ENCODE results near the gene NIPA2. TPM values are rescaled to one million over a fixed set of nuclear protein-coding genes. Genes with fewer than 3 reads are reported as not detected.

NIPA2 gene
- total RNA-seq, 1 experiment from 2014 or later: 77.9 TPM

GRCh38 chr15:22844421-22845288 lies 6.2 kb downstream of the NIPA2 start:
- peaks cover 40% of the 10 kb centered on the region; the same call in 1 of the 2 replicates for H3K79me2 ChIP-seq (ENCODE audit: insufficient read depth, low read length)
- no peak overlapping the region for H2BK20ac ChIP-seq (ENCODE audit: low read depth, low read length, poor library complexity, severe bottlenecking)
- H3K23ac ChIP-seq (ENCODE audit: insufficient read length, low read depth, low read length): no peak overlapping the region
- H3K4me3 Mint-ChIP-seq: peak overlapping the region in 1 of 2 experiments; percentile 58; a peak in 1 of 5 replicates
- H3K27me3 ChIP-seq (ENCODE audit: insufficient read depth, low read length): no peaks in the 10 kb centered on the region
- no peak overlapping the region for H2BK15ac ChIP-seq (ENCODE audit: low read depth, low read length)
- no peak overlapping the region for H3K4me2 ChIP-seq (ENCODE audit: insufficient read depth, insufficient read length, low read length)
- no peak overlapping the region for H3K14ac ChIP-seq (ENCODE audit: insufficient read depth, low read length)
- no peak overlapping the region for H4K91ac ChIP-seq (ENCODE audit: insufficient read length, low read depth, low read length)
- no peaks in the 10 kb centered on the region for H3K23me2 ChIP-seq (ENCODE audit: insufficient read length, low read depth, low read length, poor library complexity, severe bottlenecking)
- no peak overlapping the region for H4K8ac ChIP-seq (replicated peaks; ENCODE audit: insufficient read length, low read depth, low read length)
- no peak overlapping the region for H4K5ac ChIP-seq (ENCODE audit: insufficient read length, low read depth, low read length)
- no peak for DNase-seq
- H3K27ac Mint-ChIP-seq: peak overlapping the region; percentile 64 to 95 (median 93)
- H4K20me1 ChIP-seq (ENCODE audit: control insufficient read depth, insufficient read depth, insufficient read length): no peaks in the 10 kb centered on the region
- H3K36me3 Mint-ChIP-seq (ENCODE audit: insufficient read depth in 1 of 3, low read depth in 3 of 3): peaks cover 31 to 53% (median 36%) of the 10 kb centered on the region in 3 experiments; a peak in 6 of 7 replicates
- WGBS (ENCODE audit: extremely low coverage, insufficient read length, low lambda C conversion rate): no CpG with 5 or more reads among the region's 19 CpGs
- H3T11ph ChIP-seq (ENCODE audit: low read length): no peak overlapping the region
- H3K9me3 ChIP-seq (ENCODE audit: control insufficient read depth, low read depth, low read length): no peaks in the 10 kb centered on the region
- H2BK5ac ChIP-seq (ENCODE audit: insufficient read length, low read length): no peak overlapping the region
- H3K27ac ChIP-seq (ENCODE audit: insufficient read length, low read depth, low read length): no peak overlapping the region
- no peak overlapping the region for H2AFZ ChIP-seq (ENCODE audit: low read length)
- no peak overlapping the region for H2BK120ac ChIP-seq (ENCODE audit: low read depth, low read length, poor library complexity, severe bottlenecking)
- H3K4me1 Mint-ChIP-seq: peaks cover 29% of the 10 kb centered on the region in 2 experiments
- H3K9ac ChIP-seq (ENCODE audit: extremely low read depth, insufficient read length, low read length): no peak overlapping the region
- no peak overlapping the region for H2AK5ac ChIP-seq (ENCODE audit: insufficient read length, low read length)
- peaks cover 19% of the 10 kb centered on the region for H3K79me1 ChIP-seq (ENCODE audit: insufficient read depth, low read depth, low read length, poor library complexity, severe bottlenecking)
- peaks cover 3% of the 10 kb centered on the region for H3K4me1 ChIP-seq (ENCODE audit: insufficient read depth, low read length)
- H3K56ac ChIP-seq (ENCODE audit: insufficient read length, low read depth, low read length): no peak overlapping the region
- no peak overlapping the region for H3K4ac ChIP-seq (ENCODE audit: low read depth, low read length)
- TF ChIP-seq, protein P1, sequence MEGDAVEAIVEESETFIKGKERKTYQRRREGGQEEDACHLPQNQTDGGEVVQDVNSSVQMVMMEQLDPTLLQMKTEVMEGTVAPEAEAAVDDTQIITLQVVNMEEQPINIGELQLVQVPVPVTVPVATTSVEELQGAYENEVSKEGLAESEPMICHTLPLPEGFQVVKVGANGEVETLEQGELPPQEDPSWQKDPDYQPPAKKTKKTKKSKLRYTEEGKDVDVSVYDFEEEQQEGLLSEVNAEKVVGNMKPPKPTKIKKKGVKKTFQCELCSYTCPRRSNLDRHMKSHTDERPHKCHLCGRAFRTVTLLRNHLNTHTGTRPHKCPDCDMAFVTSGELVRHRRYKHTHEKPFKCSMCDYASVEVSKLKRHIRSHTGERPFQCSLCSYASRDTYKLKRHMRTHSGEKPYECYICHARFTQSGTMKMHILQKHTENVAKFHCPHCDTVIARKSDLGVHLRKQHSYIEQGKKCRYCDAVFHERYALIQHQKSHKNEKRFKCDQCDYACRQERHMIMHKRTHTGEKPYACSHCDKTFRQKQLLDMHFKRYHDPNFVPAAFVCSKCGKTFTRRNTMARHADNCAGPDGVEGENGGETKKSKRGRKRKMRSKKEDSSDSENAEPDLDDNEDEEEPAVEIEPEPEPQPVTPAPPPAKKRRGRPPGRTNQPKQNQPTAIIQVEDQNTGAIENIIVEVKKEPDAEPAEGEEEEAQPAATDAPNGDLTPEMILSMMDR (conservative IDR thresholded peaks at IDR 0.05): no peak
- no peak overlapping the region for H3K18ac ChIP-seq (ENCODE audit: insufficient read length, low read depth, low read length)
- no peak overlapping the region for H2BK12ac ChIP-seq (ENCODE audit: insufficient read length, low read depth, low read length)
- H3K9me3 Mint-ChIP-seq: no peaks in the 10 kb centered on the region
- H3K27me3 Mint-ChIP-seq (ENCODE audit: low read depth): no peaks in the 10 kb centered on the region

All from H9 (cell line).